Effector memory CD4-positive, alpha-beta T cell (primary cell): Measurements from ENCODE around the gene GNG2.

Experiments
- DNase-seq, 3 donors: peaks; one replicate each; pipeline ENCODE4 v3.0.0-alpha.2; 2020
- H3K27ac ChIP-seq: 2 replicates; pipeline ENCODE4 v1.7.0; 2013; ENCODE audit warnings: mild to moderate bottlenecking, low read length, moderate library complexity; ENCODE audit not compliant: insufficient read depth, poor library complexity, severe bottlenecking
- H3K27me3 ChIP-seq: replicated peaks from 2 replicates; pipeline ENCODE4 v1.7.0; 2013; ENCODE audit warnings: mild to moderate bottlenecking, low read length; ENCODE audit not compliant: insufficient read depth, control insufficient read depth, poor library complexity, severe bottlenecking
- H3K36me3 ChIP-seq: 2 replicates; pipeline ENCODE4 v1.7.0; 2013; ENCODE audit warnings: mild to moderate bottlenecking, low read length, moderate library complexity; ENCODE audit not compliant: control insufficient read depth, insufficient read depth
- H3K4me1 ChIP-seq: 2 replicates; pipeline ENCODE4 v1.7.0; 2013; ENCODE audit warnings: low read length, mild to moderate bottlenecking; ENCODE audit not compliant: control insufficient read depth, insufficient read depth, poor library complexity, severe bottlenecking
- H3K4me3 ChIP-seq: 2 replicates; pipeline ENCODE4 v1.7.0; 2013; ENCODE audit warnings: low read length, low read depth, mild to moderate bottlenecking; ENCODE audit not compliant: insufficient read depth, poor library complexity, severe bottlenecking
- H3K9me3 ChIP-seq: 2 replicates; pipeline ENCODE4 v1.7.0; 2013; ENCODE audit warnings: mild to moderate bottlenecking, low read length, moderate library complexity; ENCODE audit not compliant: control insufficient read depth

Gene GNG2

DNA sequence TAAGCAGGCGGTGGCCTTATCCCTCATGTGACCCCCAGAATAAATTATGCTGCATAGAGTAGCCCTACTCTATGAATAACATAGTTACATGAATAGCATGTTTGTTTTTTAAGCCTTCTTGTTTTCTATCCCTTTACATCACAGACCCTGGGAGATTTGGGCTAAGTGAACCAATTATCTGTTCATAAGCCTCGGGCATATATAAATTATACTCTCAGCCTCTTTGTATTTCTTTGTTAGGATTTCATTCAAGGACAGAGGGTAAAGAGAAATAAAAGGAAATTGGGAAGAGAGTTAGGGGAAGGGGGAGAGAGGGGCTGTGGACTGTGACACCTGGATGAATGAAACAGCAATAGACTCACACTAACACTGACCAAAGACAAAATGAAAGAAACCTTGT lies 93.6 kb downstream of the GNG2 start:
- DNase-seq, result no peak
- no peak overlapping the region for H3K27ac ChIP-seq
- peaks cover 67% of the 10 kb centered on the region for H3K36me3 ChIP-seq
- no peaks in the 10 kb centered on the region for H3K4me1 ChIP-seq
- H3K27me3 ChIP-seq, result no peaks in the 10 kb centered on the region
- H3K9me3 ChIP-seq, result no peaks in the 10 kb centered on the region
- no peak overlapping the region for H3K4me3 ChIP-seq

- H3K36me3 ChIP-seq, result peaks cover 72% of the 10 kb centered on the region
Observed at GRCh38 chr14:51954657-51955056, 94.2 kb downstream of the GNG2 start.

DNA sequence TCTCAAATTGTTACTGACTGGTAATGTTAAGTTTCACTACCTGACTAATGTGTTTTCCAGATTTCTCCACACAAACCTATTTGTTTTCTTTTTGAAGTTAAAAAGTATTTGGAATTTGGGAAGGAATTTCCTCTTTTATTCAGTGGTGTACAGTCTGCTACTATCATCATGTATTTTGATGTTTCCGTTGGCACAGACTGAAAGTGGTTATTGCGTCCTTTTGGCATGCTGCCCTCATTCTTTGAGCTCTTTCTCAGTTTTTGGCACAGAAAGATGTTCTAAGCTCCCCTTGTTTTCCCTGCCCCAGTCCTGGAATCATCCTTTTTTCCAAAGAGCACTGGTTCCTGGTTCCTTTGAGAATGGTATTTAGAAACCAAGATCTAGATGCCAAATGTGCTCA lies 97.5 kb downstream of the GNG2 start:
- H3K4me3 ChIP-seq, result no peak overlapping the region

More at GRCh38 chr14:51954657-51955056, 94.2 kb downstream of the GNG2 start:
- Histone ChIP-seq H3K4me3 (no peak overlapping the region), H3K4me1 (no peaks in the 10 kb centered on the region), H3K9me3 (no peaks in the 10 kb centered on the region), H3K27me3 (no peaks in the 10 kb centered on the region), H3K27ac (no peak overlapping the region)
- DNase-seq, result no peak

DNA sequence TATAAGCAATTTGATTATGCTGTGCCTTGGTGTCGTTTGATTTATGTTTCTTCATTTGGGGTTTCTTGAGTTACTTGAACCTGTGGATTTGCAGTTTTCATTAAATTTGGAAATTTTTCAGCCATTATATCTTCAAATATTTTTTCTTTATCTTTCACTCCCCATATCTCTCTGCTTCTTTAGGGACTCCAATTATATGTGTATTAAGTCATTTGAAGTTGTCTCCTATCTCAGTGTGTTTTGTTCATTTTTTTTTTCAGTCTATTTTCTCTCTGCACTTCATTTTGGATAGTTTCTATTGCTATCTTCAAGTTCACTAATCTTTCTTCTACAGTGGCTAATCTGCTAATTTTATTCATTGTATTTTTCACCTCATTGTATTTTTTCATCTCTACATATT lies 99.5 kb downstream of the GNG2 start:
- Histone ChIP-seq H3K4me1 (no peaks in the 10 kb centered on the region), H3K36me3 (peaks cover 45% of the 10 kb centered on the region), H3K4me3 (no peak overlapping the region), H3K9me3 (no peaks in the 10 kb centered on the region), H3K27ac (no peak overlapping the region), H3K27me3 (no peaks in the 10 kb centered on the region)
- DNase-seq, result no peak

More for the DNA sequence above, 97.5 kb downstream of the GNG2 start:
- Histone ChIP-seq H3K27me3 (no peaks in the 10 kb centered on the region), H3K27ac (no peak overlapping the region), H3K4me1 (no peaks in the 10 kb centered on the region), H3K36me3 (peaks cover 63% of the 10 kb centered on the region), H3K9me3 (no peaks in the 10 kb centered on the region)
- no peak for DNase-seq

DNA sequence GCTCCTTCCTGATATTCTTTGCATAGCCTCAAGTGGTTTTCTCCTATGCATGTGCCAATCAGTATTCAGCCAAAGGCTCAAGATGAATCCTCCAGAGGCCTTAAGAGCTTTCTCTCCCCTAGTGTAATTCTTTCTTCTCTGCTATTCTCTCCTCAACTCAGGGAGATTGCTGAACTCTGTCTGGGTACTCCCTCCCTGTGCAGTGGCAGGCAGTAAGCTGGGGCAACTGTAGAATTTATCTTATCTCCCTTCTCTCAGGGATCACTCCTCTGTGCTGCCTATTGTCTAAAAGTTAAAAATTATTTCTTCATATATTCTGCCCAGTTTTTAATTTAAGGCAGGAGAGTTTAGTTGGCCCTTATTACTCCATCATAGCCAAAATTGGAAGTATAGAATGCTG lies 100.5 kb downstream of the GNG2 start:
- Histone ChIP-seq H3K9me3 (no peaks in the 10 kb centered on the region), H3K36me3 (peaks cover 39% of the 10 kb centered on the region), H3K27ac (no peak overlapping the region), H3K4me1 (no peaks in the 10 kb centered on the region), H3K4me3 (no peak overlapping the region), H3K27me3 (no peaks in the 10 kb centered on the region)
- DNase-seq, result no peak

GRCh38 chr14:51962711-51963110 lies 102.3 kb downstream of the GNG2 start:
- H3K4me3 ChIP-seq, result no peak overlapping the region
- no peak overlapping the region for H3K27ac ChIP-seq
- no peak for DNase-seq
- H3K9me3 ChIP-seq, result no peaks in the 10 kb centered on the region
- H3K27me3 ChIP-seq, result no peaks in the 10 kb centered on the region
- H3K4me1 ChIP-seq, result no peaks in the 10 kb centered on the region
- peaks cover 24% of the 10 kb centered on the region for H3K36me3 ChIP-seq

GRCh38 chr14:51963286-51963685 lies 102.9 kb downstream of the GNG2 start:
- no peaks in the 10 kb centered on the region for H3K9me3 ChIP-seq
- H3K36me3 ChIP-seq, result peaks cover 22% of the 10 kb centered on the region
- H3K27ac ChIP-seq, result no peak overlapping the region
- H3K4me3 ChIP-seq, result no peak overlapping the region
- DNase-seq, result no peak
- no peaks in the 10 kb centered on the region for H3K27me3 ChIP-seq
- H3K4me1 ChIP-seq, result no peaks in the 10 kb centered on the region

DNA sequence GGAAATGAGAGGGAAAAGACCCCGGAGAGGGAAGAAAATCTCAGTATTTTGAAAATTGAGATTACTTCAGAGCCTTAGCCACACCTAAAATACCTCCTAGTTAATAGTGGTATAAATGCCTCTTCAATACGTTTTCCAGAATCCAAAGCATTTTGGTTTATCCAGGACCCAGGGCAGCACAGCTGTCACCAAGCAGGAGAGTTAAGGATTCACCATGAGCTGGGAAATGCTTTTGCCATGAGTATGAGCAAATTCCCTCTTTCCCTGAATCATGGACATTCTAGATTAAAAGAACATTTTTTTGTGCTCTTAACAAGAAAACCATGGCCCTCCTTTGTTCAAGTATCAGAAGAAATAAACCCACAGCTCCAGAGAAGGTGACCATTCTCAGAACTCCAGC lies 107.1 kb downstream of the GNG2 start:
- no peak for DNase-seq
- Histone ChIP-seq H3K27me3 (no peaks in the 10 kb centered on the region), H3K4me1 (no peaks in the 10 kb centered on the region), H3K36me3 (peaks cover 14% of the 10 kb centered on the region), H3K9me3 (no peaks in the 10 kb centered on the region), H3K4me3 (no peak overlapping the region), H3K27ac (no peak overlapping the region)

GRCh38 chr14:51969852-51970540 lies 109.6 kb downstream of the GNG2 start:
- no peak overlapping the region for H3K4me3 ChIP-seq
- no peak for DNase-seq
- peaks cover 14% of the 10 kb centered on the region for H3K36me3 ChIP-seq
- H3K4me1 ChIP-seq, result no peaks in the 10 kb centered on the region
- no peaks in the 10 kb centered on the region for H3K27me3 ChIP-seq
- no peaks in the 10 kb centered on the region for H3K9me3 ChIP-seq
- no peak overlapping the region for H3K27ac ChIP-seq

GRCh38 chr14:51972566-51972965 lies 112.2 kb downstream of the GNG2 start:
- no peak for DNase-seq
- H3K27ac ChIP-seq, result no peak overlapping the region
- no peak overlapping the region for H3K4me3 ChIP-seq
- H3K27me3 ChIP-seq, result no peaks in the 10 kb centered on the region
- no peaks in the 10 kb centered on the region for H3K4me1 ChIP-seq
- H3K36me3 ChIP-seq, result peaks cover 13% of the 10 kb centered on the region
- H3K9me3 ChIP-seq, result no peaks in the 10 kb centered on the region
